ENCODE measurements around the gene SLC30A10.

GRCh38 chr1:219965285-219966070, 37.1 kb upstream of the SLC30A10 start:
- TF ChIP-seq POLR2A (IDR thresholded peaks at IDR 0.05; ENCODE audit: low read depth, low read length) = no peak
- no peak for TF ChIP-seq TAF1 (IDR thresholded peaks at IDR 0.05; ENCODE audit: low read depth, low read length)
- no peak for TF ChIP-seq POLR2AphosphoS5 (IDR thresholded peaks at IDR 0.05; ENCODE audit: low read depth, low read length)
- TF ChIP-seq POU2F2 (IDR thresholded peaks at IDR 0.05; ENCODE audit: low read depth, low read length) = no peak
- TF ChIP-seq SPI1 (IDR thresholded peaks at IDR 0.05; ENCODE audit: low read depth, low read length) = no peak
- no peak for TF ChIP-seq PAX5 (IDR thresholded peaks at IDR 0.05; ENCODE audit: insufficient read depth, low read length, severe bottlenecking)

All from GM12891 (cell line).